ENCODE results near the gene TAX1BP3. TPM values are rescaled to one million over a fixed set of nuclear protein-coding genes. Genes with fewer than 3 reads are reported as not detected.

The TAX1BP3 gene
- total and polyA plus RNA-seq, 2 experiments from 2014 or later, result 98.7 to 134 TPM

DNA sequence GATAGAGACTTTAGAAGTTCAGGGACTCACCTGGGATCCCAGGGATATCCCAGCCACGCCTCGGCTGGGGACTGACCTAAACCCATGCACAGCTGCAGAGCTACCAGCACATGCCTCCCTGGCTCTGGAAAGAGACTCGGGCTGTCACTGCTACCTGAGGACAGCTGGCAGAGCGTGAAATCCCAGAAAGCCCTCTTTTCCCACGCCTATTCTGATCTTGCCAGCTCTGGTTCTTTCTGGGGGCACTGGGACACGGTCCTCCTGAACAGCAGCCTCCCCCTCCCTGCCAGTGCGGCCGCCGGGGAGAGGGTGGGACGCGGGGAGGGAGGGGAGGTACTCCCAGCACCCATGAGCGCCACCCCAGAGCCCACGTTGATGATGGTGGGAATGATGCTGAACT is 16.8 kb upstream of the TAX1BP3 start:
- Histone ChIP-seq H2AFZ (no peak overlapping the region), H3F3A (replicated peaks; ENCODE audit: low read depth) (peaks cover 6% of the 10 kb centered on the region), H4K20me1 (replicated peaks; ENCODE audit: insufficient read depth) (no peaks in the 10 kb centered on the region), H3K4me1 (ENCODE audit: insufficient read depth) (no peaks in the 10 kb centered on the region), H3K36me3 (ENCODE audit: insufficient read depth) (no peaks in the 10 kb centered on the region), H3K4me3 (no peak overlapping the region), H3K79me2 (replicated peaks; ENCODE audit: insufficient read depth) (no peaks in the 10 kb centered on the region), H3K9me2 (ENCODE audit: insufficient read depth) (no peaks in the 10 kb centered on the region), H3K27ac (ENCODE audit: low read depth) (no peak overlapping the region), H3K4me2 (no peak overlapping the region), H3K27me3 (ENCODE audit: insufficient read depth) (no peaks in the 10 kb centered on the region)
- Mint-ChIP-seq H3K4me3 (no peak overlapping the region), H3K36me3 (ENCODE audit: low read depth) (no peaks in the 10 kb centered on the region), H3K27me3 (ENCODE audit: insufficient read depth, low read depth, poor library complexity) (no peaks in the 10 kb centered on the region), H3K4me1 (peaks cover 10% of the 10 kb centered on the region), H3K9me3 (no peaks in the 10 kb centered on the region), H3K27ac (no peak overlapping the region)
- no peak for DNase-seq (ENCODE audit: low spot score)
- no peak for ATAC-seq
- TF ChIP-seq POLR2AphosphoS5 (IDR thresholded peaks at IDR 0.05; ENCODE audit: low read depth) (no peak), EZH2 (IDR thresholded peaks at IDR 0.05; ENCODE audit: low read depth, unreplicated experiment) (no peak), ZNF462 (CRISPR knock-in tag; IDR thresholded peaks at IDR 0.05) (no peak), JUNB (IDR thresholded peaks at IDR 0.05; ENCODE audit: unreplicated experiment) (no peak), ZNF114 (CRISPR knock-in tag; IDR thresholded peaks at IDR 0.05) (no peak), EZH2phosphoT487 (IDR thresholded peaks at IDR 0.05; ENCODE audit: unreplicated experiment) (no peak), REST (IDR thresholded peaks at IDR 0.05; ENCODE audit: unreplicated experiment) (no peak), STAT1 (IDR thresholded peaks at IDR 0.05; ENCODE audit: unreplicated experiment) (no peak), ETS1 (IDR thresholded peaks at IDR 0.05) (no peak), ZNF331 (CRISPR knock-in tag; IDR thresholded peaks at IDR 0.05; ENCODE audit: low read depth) (no peak), CREB1 (CRISPR knock-in tag; IDR thresholded peaks at IDR 0.05; ENCODE audit: low read depth) (no peak), NANOG (IDR thresholded peaks at IDR 0.05; ENCODE audit: borderline replicate concordance) (no peak)
- TF ChIP-seq, protein P1, sequence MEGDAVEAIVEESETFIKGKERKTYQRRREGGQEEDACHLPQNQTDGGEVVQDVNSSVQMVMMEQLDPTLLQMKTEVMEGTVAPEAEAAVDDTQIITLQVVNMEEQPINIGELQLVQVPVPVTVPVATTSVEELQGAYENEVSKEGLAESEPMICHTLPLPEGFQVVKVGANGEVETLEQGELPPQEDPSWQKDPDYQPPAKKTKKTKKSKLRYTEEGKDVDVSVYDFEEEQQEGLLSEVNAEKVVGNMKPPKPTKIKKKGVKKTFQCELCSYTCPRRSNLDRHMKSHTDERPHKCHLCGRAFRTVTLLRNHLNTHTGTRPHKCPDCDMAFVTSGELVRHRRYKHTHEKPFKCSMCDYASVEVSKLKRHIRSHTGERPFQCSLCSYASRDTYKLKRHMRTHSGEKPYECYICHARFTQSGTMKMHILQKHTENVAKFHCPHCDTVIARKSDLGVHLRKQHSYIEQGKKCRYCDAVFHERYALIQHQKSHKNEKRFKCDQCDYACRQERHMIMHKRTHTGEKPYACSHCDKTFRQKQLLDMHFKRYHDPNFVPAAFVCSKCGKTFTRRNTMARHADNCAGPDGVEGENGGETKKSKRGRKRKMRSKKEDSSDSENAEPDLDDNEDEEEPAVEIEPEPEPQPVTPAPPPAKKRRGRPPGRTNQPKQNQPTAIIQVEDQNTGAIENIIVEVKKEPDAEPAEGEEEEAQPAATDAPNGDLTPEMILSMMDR (conservative IDR thresholded peaks at IDR 0.05; ENCODE audit: low read depth in 2 of 2), result no peak

Measured in GM23338 (cell line).